ENCODE data around the gene OCA2.

OCA2 gene

DNA sequence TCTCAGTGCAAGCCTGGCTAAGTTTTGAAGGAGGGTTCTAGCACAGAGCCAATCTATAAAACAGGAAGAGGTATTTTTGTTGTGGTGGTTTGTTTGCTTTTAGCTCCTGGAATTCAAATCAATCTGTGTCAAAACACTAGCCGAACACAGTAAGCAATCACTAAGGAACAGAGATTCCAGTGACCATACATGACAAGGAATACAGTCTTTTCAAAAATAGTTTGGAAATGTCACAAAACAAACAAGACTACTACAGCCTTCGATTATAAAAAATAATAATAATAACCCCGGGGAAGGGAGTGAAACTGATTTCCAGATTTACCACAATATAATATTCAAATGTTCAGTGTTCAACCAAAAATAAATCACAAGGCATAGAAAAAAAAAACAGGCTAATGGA, 166.5 kb downstream of the OCA2 start:
- no peak for DNase-seq

DNA sequence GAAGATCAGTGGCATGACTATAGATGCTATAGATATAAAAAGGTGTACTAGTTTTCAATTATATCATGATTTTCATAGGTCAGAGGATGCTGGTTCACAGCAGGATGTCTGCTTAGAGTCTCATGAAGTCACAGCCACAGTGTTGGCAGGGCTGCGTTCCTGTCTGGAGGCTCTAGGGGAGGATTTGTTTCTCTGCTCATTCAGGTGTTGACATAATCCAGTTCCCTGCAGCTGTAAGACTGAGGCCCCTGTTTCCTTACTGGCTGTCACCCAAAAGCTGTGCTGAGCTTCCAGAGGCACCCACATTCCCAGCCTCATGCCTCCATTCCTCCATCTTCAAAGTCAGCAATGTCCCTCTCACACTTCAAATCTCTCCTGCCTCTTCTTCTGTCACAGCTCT, 170.7 kb downstream of the OCA2 start:
- DNase-seq: no peak

DNA sequence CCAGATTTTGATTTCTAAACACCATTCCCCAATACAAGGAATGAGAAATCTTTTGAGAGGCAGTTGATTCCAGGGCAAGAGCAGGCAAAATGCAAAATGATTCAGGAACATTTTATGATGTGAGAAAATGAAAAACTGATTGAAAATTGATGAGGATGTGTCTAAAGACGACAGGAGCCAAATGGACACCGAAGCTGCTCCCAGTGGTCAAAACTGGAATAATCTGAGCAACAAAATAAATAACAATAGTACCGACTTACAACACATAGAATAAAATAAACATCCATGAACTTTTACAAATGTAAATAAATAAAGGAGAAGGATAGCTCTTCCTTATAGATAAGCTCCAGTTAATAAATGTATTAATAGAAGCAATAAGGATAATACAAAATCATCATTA, 186.8 kb downstream of the OCA2 start:
- no peak for DNase-seq

DNA sequence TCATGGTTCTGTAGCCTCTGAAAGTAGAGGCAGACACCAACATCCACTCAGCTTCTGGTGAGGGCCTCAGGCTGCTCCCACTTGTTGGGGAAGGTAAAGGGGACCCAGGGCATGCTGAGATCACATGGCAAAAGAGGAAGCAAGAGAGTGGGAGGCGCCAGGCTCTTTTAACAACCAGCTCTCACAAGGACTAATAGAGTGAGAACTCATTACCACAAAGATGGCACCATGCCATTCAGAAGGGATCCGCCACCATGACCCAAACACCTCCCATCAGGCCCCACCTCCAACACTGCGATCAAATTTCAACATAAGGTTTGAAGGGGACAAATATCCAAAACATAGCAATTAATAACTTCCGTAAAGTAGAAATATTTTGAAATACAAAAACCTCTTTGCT, 192.3 kb downstream of the OCA2 start:
- no peak for DNase-seq

DNA sequence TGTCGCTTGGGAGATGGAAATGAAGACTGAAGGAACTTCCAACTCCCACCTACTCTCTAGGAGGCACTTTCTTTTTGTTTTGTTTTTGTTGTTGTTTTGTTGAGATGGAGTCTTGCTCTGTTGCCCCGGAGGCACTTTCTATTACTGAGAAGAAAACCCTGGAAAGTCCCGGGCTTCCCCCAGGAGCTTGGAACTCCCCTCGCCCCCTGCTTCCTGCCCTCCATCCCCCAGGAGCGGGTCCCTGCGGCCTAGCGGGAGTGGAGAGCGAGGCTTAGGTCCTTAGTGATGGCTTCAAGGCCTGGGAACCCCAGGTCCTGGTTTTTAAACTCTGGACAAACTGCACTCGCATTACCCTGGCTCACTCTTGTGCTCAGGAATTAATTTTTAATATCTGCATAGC, 195.7 kb downstream of the OCA2 start:
- no peak for DNase-seq

DNA sequence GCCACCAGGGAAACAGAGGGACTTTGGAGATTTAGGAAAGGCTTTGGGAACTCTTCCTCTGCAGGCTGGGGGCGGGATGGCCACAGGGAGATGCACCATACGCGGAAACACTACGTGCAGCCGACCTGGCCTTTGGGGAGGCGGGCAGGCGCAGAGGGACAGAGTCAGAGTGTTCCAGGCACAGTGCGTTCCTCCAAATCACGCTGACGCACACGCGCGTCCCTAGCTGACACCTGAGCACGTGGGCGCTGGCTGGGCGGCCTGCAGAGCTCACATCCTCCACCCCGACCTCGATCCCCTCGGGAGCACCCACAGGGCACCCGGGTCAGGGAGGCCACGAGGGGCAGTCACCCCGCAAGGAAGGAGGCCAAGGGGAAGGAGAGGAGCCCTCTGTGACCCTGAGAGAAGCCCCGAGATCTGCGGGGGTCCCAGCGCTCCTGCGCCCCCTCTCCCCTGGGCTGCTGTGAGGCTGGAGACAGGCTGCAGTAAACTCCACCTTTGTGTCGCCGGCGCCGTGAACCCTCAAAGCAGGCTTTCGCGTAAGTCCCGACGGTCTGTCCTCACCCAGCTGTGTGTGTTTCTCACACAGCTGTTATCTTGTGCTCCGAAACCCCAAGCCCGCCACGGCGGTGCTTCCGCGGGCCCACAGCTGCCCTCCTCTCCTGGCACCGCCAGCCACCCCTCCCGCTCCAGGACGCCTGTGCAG, 196.3 kb downstream of the OCA2 start:
- DNase-seq: no peak

DNA sequence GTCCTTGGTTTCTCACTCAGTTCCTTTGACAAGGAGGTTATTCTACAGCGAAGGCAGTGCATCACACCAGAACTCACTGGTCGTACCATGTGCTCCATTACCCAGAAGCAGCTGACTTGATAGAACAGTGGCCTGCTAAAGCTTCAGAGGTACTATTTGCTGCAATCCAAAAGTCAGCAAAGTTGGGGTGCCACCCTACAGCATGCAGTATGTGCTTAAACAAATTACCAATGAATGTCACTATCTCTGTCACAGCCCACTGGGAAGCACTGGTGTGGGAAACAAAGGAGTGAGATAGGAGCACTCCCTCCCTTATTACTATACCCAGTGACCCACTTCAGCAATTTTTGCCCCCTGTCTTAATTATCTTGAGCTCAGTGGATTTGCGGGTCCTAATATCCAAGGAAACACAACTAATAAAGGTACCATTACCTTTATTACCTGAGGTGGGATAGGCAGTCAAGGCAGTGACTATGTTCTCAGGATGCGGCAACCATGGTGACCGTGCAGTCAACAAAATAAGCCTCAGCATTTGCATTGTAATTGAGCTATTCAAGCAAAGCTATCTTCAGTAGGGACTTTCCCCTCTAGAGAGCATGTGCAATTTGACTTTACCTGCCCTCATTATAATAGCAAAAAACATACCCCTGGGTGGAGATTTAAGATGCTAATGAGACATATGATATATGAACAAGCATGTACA, 199.4 kb downstream of the OCA2 start:
- no peak for DNase-seq

DNA sequence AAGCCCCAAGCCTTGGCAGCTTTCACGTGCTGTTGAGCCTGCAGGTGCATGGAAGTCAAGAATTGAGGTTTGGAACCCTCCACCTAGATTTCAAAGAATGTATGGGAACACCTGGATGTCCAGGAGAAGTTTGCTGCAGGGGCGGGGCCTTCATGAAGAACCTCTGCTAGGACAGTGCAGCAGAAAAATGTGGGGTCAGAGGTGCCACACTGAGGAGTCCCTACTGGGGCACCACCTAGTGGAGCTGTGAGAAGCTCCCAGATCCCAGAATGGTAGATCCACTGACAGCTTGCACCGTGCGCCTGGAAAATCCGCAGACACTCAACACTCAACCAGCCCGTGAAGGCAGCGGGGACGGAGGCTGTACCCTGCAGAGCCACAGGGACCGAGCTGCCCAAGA, 201.6 kb downstream of the OCA2 start:
- no peak for DNase-seq

DNA sequence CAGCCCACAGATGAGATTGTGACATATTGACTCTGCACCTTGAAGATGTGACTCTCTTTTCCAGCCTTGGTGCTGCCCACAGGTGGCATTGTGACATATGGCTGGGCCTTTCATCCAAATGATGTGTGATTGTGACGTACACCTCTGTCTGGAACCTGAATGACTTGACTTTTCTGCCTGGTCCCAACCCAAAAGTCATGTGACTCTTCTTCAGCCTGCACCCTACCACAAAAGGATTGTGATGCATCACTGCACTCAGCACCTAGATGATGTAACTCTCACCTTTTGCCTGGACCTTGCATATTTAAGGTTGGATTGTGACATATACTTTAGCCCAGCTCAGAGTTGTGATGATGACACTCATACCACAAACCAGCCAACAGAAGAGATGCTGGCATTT, 204.5 kb downstream of the OCA2 start:
- no peak for DNase-seq

DNA sequence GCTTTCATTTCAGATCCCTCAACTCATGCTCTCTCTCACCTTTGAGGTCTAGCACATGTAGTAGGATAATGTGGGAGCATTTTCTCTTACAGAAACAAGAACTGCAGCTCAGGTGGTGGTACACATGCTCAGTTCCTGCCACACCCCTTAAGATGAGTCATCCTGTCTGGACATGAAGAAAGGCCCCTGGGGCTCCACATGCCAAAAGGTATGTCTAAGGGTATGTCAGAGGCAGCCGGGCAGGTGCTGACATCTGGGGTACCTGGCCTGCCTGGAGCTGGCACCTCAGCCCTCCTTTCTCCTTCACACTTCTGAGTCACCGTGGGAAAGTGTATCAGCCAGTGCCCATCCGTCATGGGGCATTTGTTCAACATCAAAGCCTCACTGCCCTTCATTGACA, 209.9 kb downstream of the OCA2 start:
- DNase-seq: no peak

DNA sequence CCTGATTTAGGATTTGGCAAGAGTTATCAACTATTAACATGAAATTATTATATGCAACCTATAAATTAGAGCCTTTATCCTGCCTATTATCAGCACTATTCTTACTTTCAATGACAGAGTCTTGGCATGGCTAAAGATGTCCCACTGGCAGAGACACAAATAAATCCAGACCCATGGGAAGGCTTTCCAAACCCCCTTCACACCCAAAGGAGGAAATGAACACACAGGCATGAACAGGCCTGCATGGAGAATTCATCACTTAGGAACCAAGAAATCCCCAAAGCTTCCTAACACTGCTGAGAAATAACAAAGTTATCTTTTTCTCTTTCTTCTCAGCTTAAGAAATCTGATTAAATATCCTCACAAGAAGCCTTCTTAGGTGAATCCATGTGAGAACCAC, 213.9 kb downstream of the OCA2 start:
- DNase-seq: no peak

DNA sequence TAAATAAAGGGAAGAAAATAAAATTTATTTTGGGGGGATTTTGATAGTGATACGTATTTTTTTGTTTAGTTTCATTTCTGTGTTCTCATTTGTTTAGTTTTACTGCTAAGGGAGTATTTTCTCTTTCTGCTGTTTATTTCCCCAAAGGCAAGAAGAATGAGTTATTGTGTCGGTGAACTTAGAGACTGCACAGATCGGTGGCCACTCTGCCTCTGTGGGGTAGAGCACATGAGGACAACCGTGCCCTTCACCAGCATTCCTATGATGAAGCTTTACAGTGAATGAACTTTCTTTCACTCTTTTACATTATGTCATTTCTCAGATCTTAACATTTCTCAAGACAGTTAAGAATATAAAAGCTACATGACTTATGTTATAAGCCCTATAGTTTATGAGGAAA, 214.4 kb downstream of the OCA2 start:
- DNase-seq: no peak

DNA sequence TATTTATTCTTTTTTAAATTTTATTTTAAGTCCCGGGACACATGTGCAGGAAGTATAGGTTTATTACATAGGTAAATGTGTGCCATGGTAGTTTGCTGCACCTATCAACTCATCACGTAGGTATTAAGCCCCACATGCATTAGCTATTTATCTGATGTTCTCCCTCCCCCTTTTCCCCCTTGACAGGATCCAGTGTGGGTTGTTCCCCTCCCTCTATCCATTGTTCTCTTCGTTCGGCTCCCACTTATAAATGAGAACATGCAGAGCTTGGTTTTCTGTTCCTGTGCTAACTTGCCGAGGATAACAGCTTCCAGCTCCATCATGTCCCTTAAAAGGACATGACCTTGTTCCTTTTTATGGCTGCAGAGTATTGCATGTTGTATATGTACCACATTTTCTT, 220.3 kb downstream of the OCA2 start:
- DNase-seq: no peak

DNA sequence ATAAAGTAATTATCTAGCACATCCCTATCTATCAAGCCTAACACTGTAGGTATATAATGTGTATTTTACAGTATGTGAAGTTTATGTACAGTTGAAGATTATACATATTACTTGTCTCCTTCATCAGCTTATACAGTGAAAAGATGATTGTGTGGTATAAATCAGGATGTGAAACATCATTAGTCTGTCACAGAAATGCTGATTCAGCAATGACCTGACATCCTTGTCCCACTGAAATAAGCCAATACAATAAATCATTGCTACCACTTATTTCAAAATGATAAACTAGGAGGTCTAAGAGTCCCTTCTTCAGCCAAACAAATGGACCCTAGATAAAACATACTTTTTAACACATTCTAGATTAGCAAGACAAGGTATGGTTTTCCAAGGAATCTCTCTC, 225.3 kb downstream of the OCA2 start:
- no peak for DNase-seq

DNA sequence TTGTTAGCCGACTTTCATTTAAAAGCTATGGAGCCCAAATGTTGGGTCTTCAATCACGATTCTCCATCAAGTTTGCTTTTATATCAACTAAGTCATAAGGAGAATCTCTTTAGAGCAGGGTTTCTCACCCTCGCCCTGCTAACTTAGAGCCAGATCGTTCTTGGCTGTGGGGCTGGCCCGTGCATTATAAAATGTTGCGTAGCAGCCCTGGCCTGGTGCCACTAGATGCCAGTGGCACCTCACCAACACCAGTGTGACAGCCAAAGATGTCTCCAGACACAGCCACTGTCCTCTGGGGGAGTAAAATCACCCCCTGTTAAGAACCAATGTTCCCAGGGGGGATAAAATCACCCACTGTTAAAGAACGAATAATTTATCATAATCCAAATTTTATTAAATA, 226.1 kb downstream of the OCA2 start:
- DNase-seq: no peak

DNA sequence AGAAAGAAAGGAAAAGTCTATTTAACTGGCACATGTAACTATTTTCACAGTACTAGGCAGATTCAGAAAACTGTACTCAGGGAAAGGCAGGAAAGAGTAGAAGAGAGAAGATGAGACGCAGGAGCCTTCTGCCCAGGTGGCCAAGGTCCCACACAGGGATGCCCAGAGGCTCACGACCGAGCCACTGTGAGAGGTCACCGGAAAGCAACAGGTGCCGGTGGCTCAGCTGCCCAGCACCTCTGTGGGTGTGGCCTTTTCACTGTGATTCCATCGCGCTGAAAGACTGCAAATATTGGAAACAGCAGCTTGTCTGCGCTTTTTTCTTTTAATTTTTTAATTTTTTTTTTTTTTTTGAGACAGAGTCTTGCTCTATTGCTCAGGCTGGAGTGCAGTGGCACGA, 226.8 kb downstream of the OCA2 start:
- no peak for DNase-seq

DNA sequence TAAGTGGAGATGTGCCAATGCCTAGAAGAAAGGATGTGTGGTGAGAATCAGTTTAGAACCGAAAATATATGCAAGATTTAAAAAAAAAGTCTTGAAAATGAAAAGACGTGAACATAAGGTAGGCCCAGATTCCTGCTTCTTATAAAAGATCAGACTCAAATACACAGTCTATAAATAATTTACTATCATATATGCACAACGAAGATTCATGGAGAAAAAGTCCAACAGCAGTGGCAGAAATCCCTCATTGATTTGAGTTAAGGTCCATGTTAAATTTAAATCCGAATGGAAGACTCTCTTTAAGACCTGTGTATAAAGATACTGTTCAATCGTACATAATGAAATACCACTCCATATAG, 227.2 kb downstream of the OCA2 start:
- no peak for DNase-seq

DNA sequence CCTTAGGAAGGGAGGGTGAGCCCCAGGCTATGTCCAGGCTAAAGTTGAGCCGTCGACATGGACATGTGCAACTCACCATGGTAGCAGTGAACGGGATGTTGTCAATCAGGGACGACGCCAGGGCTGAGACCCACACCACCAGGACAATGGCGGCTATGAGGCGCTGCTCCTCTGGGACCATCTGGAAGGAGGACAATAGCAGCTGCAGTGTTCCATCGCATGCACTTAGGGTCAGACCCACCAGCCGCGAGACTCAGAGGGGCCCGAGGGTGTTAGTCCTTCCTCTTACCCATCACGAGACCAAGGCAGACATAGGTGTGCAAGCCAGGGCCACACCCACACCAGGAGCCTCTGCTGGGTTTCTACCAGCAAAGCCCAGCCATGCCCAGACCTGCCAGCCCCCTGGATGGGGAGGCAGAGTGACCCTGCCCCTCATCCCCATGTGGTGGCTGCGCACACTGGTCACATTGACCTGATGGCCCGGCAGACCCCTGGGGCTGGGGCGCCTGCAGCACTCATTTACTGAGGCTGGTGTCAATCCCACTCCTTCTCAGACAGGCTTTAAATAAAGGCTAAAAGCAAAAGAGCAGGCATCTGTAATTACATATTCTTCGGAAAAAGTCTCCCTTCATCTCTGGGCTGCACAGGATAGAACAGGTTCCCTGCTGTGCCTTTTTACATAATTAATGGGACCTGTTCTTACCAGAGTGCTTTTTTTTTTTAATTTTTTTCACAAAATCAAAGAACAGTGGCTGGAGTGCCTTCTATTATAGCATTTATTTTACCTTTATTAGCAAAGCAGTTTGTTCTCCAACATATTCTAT, 227.8 kb downstream of the OCA2 start:
- DNase-seq: no peak

DNA sequence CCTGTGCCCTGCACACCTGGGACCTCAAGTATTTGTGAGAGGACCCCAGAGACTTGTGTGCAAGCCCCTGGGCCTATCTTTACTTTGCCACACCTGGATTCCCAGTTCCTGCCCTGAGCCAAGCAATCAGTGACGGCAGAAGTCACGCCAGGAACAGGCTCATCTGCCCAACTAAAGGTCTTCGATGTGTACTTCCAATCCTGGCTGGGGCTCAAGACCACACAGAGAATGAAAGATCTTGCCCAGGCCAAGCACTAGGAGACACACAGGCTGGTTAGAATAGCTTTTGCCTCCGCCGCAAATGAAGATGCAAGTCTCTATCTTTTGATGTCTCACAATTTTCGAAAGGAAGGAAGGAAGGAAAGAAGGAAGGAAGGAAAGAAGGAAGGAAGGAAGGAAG, 228.8 kb downstream of the OCA2 start:
- no peak for DNase-seq

DNA sequence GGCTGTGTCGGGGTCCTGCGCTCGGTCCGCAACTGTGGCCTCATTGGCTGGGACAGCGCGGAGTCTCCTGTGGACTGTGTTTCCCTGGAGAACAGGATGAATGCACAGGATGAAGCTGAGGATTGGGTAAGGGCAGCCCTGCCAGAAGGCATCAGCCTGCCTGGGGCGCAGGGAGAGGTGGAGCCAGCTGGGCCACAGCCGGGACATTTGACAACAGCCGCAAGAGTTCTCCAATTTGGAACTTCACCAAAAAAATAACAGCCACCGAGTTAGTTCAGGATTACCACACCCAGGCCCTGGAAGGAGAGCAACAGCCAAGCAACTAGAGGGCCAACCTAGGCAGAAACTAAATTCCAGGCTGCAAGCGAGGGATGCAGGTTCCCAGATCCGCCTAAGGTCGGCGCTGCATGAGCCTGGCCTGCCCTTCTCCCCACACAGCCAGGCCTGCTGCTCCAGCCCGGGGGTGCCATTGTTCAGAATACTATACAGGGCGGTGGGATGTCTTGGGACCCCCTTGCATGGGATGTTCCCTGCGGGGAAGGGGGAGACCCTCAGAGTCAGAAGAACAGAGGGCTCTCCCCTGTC, 229.3 kb downstream of the OCA2 start:
- DNase-seq: no peak

DNA sequence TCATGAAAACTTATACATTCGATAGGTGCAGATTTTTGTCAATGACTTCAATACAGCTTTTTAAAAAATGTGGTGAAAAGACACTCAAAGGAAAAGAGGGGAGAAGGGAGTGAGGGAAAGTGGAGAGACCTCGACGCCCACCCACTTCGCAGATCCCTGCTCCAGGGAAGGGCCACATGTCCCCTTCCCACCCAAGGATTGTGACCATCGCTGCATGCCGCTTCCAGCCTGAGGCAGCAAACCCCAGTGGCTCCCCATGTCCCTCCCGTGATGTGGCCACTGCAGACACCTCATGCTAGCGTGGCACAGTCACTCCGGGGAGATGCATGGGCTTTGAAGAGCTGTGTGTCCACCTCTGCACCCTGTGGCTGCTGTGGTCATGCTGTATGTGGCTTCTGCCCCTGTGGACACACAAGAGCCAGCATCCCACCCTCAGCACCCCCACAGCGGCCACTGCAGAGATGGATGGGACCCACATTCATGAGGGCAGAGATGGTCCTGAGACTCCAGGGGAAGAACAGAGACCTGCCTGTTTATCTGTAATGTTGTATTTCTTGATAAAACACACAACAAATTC, 230.2 kb downstream of the OCA2 start:
- no peak for DNase-seq

DNA sequence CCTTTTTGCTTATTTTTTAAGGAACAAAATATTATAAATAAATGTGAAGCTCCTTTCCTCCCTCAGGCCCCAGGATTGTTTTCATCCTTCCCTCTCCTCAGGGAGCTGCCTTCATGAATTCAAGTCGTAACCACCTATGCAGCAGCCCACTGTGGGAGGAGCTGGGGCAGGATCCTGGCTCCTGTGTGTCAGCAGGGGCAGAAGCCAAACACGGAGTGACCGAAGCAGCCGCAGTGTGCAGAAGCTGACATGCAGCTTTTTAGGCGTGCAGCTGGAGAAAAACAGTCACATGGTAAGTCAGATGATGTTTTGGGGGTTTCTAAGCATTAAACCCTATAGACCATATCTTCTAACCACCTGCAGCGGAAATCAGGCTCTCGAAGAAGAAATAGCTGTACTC, 231.3 kb downstream of the OCA2 start:
- no peak for DNase-seq

DNA sequence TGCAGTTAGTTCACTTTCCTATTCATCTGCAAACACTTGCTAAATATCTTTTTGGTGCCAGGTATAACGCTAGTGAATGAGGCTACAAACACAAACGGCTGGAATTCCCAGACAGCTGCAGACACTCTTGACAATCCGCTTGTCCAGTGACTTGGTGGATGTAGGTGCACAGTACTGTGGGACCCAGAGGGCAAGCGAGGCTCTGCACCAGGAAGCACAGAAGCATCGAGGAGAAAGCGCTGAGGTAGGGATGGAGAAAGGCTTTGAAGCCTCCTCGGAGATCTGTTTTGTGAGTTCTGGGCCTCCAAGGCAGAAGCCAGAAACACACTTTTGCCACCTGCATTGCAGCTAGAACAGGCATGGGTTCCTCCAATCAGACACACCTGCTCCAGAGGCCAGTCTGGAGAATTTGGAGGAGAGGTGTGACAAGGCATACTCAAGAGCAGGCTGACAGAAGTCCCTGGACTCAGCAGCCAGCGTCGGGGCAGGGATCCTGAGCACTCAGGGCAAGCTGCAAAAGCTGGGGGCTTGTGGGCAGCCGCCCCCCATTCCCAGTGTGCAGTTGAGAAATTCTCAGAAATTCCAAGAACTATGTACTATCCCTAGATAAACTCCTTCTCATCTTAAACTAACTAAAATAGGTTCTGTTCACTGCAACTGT, 232.5 kb downstream of the OCA2 start:
- DNase-seq: no peak
